Measurements from ENCODE around the gene PTPRT. TPM values are rescaled to one million over a fixed set of nuclear protein-coding genes. Genes with fewer than 3 reads are reported as not detected.

The PTPRT gene
- total RNA-seq, 1 experiment from 2014 or later, result not detected

GRCh38 chr20:42923348-42923918 lies 266.3 kb downstream of the PTPRT start (continued):
- no peak for TF ChIP-seq FOSL1 (IDR thresholded peaks at IDR 0.05; ENCODE audit: low read depth)

- Histone ChIP-seq H3K36me3 (ENCODE audit: control insufficient read depth in 1 of 2, insufficient read depth in 2 of 2, low read length in 2 of 2) (no peaks in the 10 kb centered on the region), H3K9me2 (ENCODE audit: insufficient read depth) (no peaks in the 10 kb centered on the region), H3K4me1 (ENCODE audit: control insufficient read depth in 1 of 2, insufficient read depth in 2 of 2, low read length in 2 of 2) (no peaks in the 10 kb centered on the region; a peak in 1 of 4 replicates), H3K4me2 (ENCODE audit: low read length) (no peak overlapping the region), H3K4me3 (replicated peaks in 1 of 2; ENCODE audit: low read depth in 1 of 2, low read length in 2 of 2) (no peak overlapping the region), H2AFZ (ENCODE audit: low read depth, low read length, poor library complexity, severe bottlenecking) (no peak overlapping the region), H3K9me3 (ENCODE audit: control insufficient read depth in 1 of 2, insufficient read depth in 1 of 2, low read depth in 1 of 2, low read length in 2 of 2) (peaks cover 7 to 14% of the 10 kb centered on the region in 2 experiments; a peak in 2 of 4 replicates), H4K20me1 (ENCODE audit: insufficient read depth) (no peaks in the 10 kb centered on the region), H3K27ac (ENCODE audit: low read depth, low read length) (no peak overlapping the region), H3K27me3 (ENCODE audit: insufficient read depth, low read length) (no peaks in the 10 kb centered on the region), H3K79me2 (ENCODE audit: insufficient read depth, low read length) (no peaks in the 10 kb centered on the region), H3K9ac (ENCODE audit: low read length) (no peak overlapping the region)
- CTCF ChIA-PET, result no interaction called here
- POLR2A ChIA-PET, result no interaction called here
- RAD21 ChIA-PET (ENCODE audit: low non-redundant PET in 1 of 2, low total read pairs in 2 of 2, uncharacterized antibody in 2 of 2, unreplicated experiment in 2 of 2), result no interaction called here
- TF ChIP-seq SP1 (IDR thresholded peaks at IDR 0.05; ENCODE audit: low read depth) (no peak), EZH2 (IDR thresholded peaks at IDR 0.05) (no peak), ATF3 (IDR thresholded peaks at IDR 0.05) (no peak), ZBTB33 (IDR thresholded peaks at IDR 0.05; ENCODE audit: extremely low read depth, insufficient replicate concordance, low read length) (no peak), JUND (IDR thresholded peaks at IDR 0.05) (no peak)
- BruUV-seq (replicated peaks), result no TSS peak
- DNase-seq (ENCODE audit: low read depth, low spot score) (no peak), ATAC-seq (no peak)
- intact Hi-C loops (cut with micrococcal nuclease), result no loop called here
Observed at GRCh38 chr20:42920776-42921175, 268.9 kb downstream of the PTPRT start.

Data from HCT116 (cell line).